Bronchial epithelial cell (primary cell): ENCODE results near the gene TRPM3. TPM values are rescaled to one million over a fixed set of nuclear protein-coding genes. Genes with fewer than 3 reads are reported as not detected.

Source experiments
- DNase-seq: peaks from one replicate; pipeline ENCODE4 v3.0.0-alpha.2; 2010; ENCODE audit warnings: low read depth
- FAIRE-seq: peaks from 2 replicates; lab custom pipeline; 2011; peaks lifted over from hg19 to GRCh38; lab: Jason Lieb, UNC
- H3K27me3 ChIP-seq: 2 replicates; pipeline ENCODE4 v1.5.1; 2011; ENCODE audit warnings: low read length; ENCODE audit not compliant: control insufficient read depth, insufficient read depth
- H3K36me3 ChIP-seq: 2 replicates; pipeline ENCODE4 v1.5.1; 2011; ENCODE audit warnings: low read length; ENCODE audit not compliant: control insufficient read depth, insufficient read depth
- H3K4me3 ChIP-seq: 2 replicates; pipeline ENCODE4 v1.5.1; 2011; ENCODE audit warnings: mild to moderate bottlenecking, low read depth, low read length, control low read depth
- CTCF ChIP-seq: IDR thresholded peaks from 2 replicates; pipeline ENCODE4 v1.5.1; 2011; ENCODE audit warnings: mild to moderate bottlenecking, moderate library complexity, low read length, control low read depth, inconsistent platforms; ENCODE audit not compliant: insufficient read depth, severe bottlenecking
- total RNA-seq: library from RNA; depleted of rRNA; stranded (reverse); fragments of >200 nt; gene quantifications from 2 replicates; pipeline ENCODE4 v1.2.1, GENCODE V29; 2014

TRPM3 gene
- total RNA-seq, 1 donor from 2014 or later: not detected

- DNase-seq (no peak), FAIRE-seq (no peak)
- H3K4me3 ChIP-seq: no peak overlapping the region
- no peaks in the 10 kb centered on the region for H3K36me3 ChIP-seq
- no peak for TF ChIP-seq CTCF
- no peaks in the 10 kb centered on the region for H3K27me3 ChIP-seq
These were observed 134.4 kb downstream of the TRPM3 start for GRCh38 chr9:70986984-70987383.

- FAIRE-seq: no peak
These were observed 137.6 kb downstream of the TRPM3 start for GRCh38 chr9:70983723-70984295.

GRCh38 chr9:70981312-70981711 lies 140.1 kb downstream of the TRPM3 start:
- no peak for TF ChIP-seq CTCF
- FAIRE-seq (no peak), DNase-seq (no peak)
- no peaks in the 10 kb centered on the region for H3K27me3 ChIP-seq
- H3K36me3 ChIP-seq: no peaks in the 10 kb centered on the region
- H3K4me3 ChIP-seq: no peak overlapping the region

More at GRCh38 chr9:70983723-70984295, 137.6 kb downstream of the TRPM3 start:
- Histone ChIP-seq H3K36me3 (no peaks in the 10 kb centered on the region), H3K4me3 (no peak overlapping the region), H3K27me3 (no peaks in the 10 kb centered on the region)
- no peak for TF ChIP-seq CTCF
- DNase-seq: no peak

GRCh38 chr9:70979966-70980365 lies 141.5 kb downstream of the TRPM3 start:
- DNase-seq (no peak), FAIRE-seq (no peak)
- Histone ChIP-seq H3K36me3 (no peaks in the 10 kb centered on the region), H3K4me3 (no peak overlapping the region), H3K27me3 (no peaks in the 10 kb centered on the region)
- TF ChIP-seq CTCF: no peak

GRCh38 chr9:70978085-70978484 lies 143.3 kb downstream of the TRPM3 start:
- DNase-seq (no peak), FAIRE-seq (no peak)
- H3K36me3 ChIP-seq: no peaks in the 10 kb centered on the region
- TF ChIP-seq CTCF: no peak
- H3K27me3 ChIP-seq: no peaks in the 10 kb centered on the region
- H3K4me3 ChIP-seq: no peak overlapping the region

GRCh38 chr9:70975821-70976220 lies 145.6 kb downstream of the TRPM3 start:
- DNase-seq (no peak), FAIRE-seq (no peak)
- no peak for TF ChIP-seq CTCF

More at GRCh38 chr9:70975821-70976220, 145.6 kb downstream of the TRPM3 start:
- Histone ChIP-seq H3K36me3 (no peaks in the 10 kb centered on the region), H3K27me3 (no peaks in the 10 kb centered on the region), H3K4me3 (no peak overlapping the region)
